Cardiac septum (tissue), 1 donor: ENCODE results near the gene LILRB3. TPM values are rescaled to one million over a fixed set of nuclear protein-coding genes. Genes with fewer than 3 reads are reported as not detected.
"Not testable (repeated sequence)": the region's sequence is repeated elsewhere in the genome, so short reads cannot be mapped to it uniquely, and the experiment has no call there.

Experiments
- DNase-seq: peaks from one replicate; pipeline ENCODE4 v3.0.0-alpha.2; 2020; ENCODE audit warnings: low spot score
- intact Hi-C: fragments of 100-400 bp; cut with DNase I; formaldehyde crosslinking; loops from one replicate; pipeline ENCODE4 v1.14.0; 2022
- total RNA-seq: library from RNA; stranded (reverse); fragmentation: NEBNext Ultra II Directional; extraction: Animal tissue kit (Norgen Biotek cat#: 25700); gene quantifications from one replicate; pipeline ENCODE4 v1.2.1, GENCODE V29; 2021
- donor health status: DM: no; HTN: no; CAD: no.

LILRB3 gene
- total RNA-seq, 1 donor from 2014 or later = 2.7 TPM

- DNase-seq, intact Hi-C loops: not testable (repeated sequence)
These were observed 5.1 kb downstream of the LILRB3 start for GRCh38 chr19:54217517-54218247.

DNA sequence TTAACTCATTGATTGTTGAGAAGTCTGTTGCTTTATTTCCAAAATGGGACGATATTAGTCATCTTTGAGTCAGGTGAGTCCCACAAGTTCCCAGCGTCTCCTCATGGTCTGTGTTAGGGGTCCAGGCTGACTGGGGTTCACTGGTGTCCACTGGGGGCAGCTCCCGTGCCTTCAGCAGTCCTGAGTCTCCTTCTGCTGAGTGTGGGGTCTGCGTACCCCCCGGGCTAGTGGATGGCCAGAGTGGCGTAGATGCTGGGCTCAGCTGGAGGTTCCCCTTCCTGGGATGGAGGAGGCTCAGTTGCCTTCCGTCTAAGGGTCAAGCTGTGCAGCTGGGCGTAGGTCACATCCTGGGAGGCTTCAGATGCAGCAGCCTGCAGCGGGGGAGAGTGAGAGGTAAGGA is 5.9 kb downstream of the LILRB3 start:
- DNase-seq = no peak
- intact Hi-C loops = no loop called here

- DNase-seq, intact Hi-C loops: not testable (repeated sequence)
These were observed 8.1 kb downstream of the LILRB3 start for GRCh38 chr19:54214734-54215133.

GRCh38 chr19:54214217-54214616 is 8.6 kb downstream of the LILRB3 start:
- intact Hi-C loops, DNase-seq: not testable (repeated sequence)

- DNase-seq = no peak
- intact Hi-C loops = no loop called here
These were observed 11.6 kb downstream of the LILRB3 start for GRCh38 chr19:54211235-54211634.

DNA sequence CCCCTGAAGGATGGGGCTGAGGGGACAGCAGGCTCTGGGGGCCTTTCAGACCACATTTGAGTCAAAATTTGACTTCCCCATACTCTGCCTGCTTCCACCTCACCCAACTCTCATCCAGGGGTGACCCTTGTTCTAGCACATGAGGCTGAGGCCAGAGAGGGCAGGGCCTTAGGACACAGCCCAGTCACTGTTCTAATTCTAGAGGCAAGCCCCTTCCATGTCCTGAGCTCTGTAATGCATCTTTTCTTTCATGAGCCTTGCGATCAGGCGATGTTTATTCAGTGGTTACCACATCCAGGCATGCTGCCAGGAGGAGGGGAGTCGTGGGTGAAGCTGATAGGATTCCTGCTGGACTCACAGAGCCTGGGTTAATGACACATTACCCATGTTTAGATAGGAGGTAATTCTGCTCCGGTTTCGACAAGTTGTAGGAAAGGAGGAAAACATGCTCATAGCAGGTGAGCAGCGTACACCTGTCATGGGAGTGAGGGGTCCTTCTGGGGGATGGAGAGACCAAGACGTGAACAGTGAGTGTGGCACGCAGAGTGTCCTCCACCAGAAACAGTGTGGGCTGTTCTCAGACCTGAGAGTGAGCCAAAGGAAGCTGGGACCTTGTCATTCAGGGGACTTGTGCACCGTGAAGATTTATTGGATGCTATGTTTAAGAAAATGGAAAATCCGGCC is 12.9 kb downstream of the LILRB3 start:
- peak; percentile 85 for DNase-seq
- intact Hi-C loops = loop anchor here (10.0 kb wide), 1 partner anchor 235 kb away; the partner anchor contains the start of gene LENG8

DNA sequence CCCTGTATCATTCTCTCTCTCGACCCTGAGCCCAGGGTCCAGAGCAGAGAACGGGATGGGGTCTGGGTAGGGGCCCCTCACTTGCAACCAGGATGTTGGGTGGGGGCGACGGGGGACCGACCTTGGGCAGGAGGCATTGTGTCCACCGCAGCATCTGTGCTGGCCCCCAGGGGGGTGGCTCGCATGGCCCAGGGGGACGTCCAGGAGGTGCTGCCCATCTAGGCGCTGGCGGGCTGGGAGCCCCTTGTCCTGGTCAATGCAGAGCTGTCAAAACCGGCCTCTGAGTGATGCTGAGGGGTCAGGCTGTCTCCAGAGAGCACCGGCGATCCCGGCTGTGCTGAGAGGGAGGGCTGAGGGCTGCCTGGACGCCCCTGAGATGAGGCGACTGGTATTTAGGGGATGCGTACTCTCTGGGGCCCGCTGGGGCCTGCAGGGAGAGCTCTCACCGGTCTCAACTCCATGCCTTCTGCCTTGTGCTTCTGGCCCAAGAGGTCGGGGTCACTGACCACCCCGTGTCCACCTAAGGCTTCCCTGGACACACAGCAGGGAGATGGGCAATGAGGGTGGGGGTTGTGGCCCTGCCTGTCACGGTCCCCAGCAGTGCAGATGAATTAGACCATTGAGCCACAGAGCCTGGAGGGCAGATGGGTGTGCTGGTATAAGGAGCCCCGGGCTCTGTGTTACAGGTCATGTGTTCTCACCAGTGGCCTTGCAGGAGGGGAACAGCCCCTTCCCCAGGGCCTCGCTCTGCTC is 13.6 kb downstream of the LILRB3 start:
- intact Hi-C loops = loop anchor here (10.0 kb wide), 1 partner anchor 236 kb away; the partner anchor contains the start of gene LENG8
- DNase-seq = no peak

- DNase-seq = no peak
- intact Hi-C loops = loop anchor here (10.0 kb wide), 1 partner anchor 236 kb away; the partner anchor contains the start of gene LENG8
These were observed 14.1 kb downstream of the LILRB3 start for GRCh38 chr19:54208784-54209057.

- intact Hi-C loops = loop anchor here (10.0 kb wide), 1 partner anchor 237 kb away; the partner anchor contains the start of gene LENG8
- DNase-seq = peak; percentile 92
These were observed 14.6 kb downstream of the LILRB3 start for GRCh38 chr19:54207983-54208783.

DNA sequence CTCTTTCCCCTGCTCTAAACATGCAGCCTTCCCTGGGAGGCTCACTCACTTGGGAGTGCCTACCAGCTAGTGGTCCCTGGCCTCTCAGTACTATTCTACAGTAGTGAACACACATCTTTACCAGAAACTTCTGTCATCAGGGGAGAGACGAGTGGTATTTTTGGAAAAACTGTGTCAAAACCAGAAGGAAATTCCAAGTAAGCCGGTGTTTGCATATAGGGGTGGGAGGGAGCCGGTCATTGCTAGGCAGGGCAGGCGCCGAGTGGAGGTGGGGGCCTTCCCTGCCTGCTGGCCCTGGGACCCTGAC is 15.2 kb downstream of the LILRB3 start:
- intact Hi-C loops = loop anchor here (10.0 kb wide), 1 partner anchor 237 kb away; the partner anchor contains the start of gene LENG8
- DNase-seq = no peak

GRCh38 chr19:54207193-54207592 is 15.6 kb downstream of the LILRB3 start:
- intact Hi-C loops = loop anchor here (10.0 kb wide), 1 partner anchor 238 kb away; the partner anchor contains the start of gene LENG8
- not testable (repeated sequence) for DNase-seq

DNA sequence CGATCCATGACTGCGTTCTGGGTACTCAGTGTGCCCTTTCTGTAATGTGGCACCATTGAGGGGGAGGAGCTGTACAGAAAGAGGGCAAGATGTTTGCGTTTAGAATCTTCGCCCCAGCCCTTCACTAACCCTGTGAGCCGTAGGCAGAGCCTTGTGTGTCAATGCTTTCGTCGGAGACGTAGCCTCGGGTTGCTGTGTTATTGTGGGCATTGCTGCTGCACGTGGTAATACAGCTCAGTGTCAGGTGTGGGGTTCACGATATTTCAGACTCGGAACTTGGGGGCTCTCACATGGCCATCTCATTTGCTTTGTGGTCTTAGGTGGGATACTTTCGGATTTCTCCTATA is 16.0 kb downstream of the LILRB3 start:
- intact Hi-C loops = loop anchor here (10.0 kb wide), 1 partner anchor 238 kb away; the partner anchor contains the start of gene LENG8
- no peak for DNase-seq

- DNase-seq = no peak
- intact Hi-C loops = loop anchor here (10.0 kb wide), 1 partner anchor 239 kb away; the partner anchor contains the start of gene LENG8
These were observed 16.6 kb downstream of the LILRB3 start for GRCh38 chr19:54206030-54206830.

DNA sequence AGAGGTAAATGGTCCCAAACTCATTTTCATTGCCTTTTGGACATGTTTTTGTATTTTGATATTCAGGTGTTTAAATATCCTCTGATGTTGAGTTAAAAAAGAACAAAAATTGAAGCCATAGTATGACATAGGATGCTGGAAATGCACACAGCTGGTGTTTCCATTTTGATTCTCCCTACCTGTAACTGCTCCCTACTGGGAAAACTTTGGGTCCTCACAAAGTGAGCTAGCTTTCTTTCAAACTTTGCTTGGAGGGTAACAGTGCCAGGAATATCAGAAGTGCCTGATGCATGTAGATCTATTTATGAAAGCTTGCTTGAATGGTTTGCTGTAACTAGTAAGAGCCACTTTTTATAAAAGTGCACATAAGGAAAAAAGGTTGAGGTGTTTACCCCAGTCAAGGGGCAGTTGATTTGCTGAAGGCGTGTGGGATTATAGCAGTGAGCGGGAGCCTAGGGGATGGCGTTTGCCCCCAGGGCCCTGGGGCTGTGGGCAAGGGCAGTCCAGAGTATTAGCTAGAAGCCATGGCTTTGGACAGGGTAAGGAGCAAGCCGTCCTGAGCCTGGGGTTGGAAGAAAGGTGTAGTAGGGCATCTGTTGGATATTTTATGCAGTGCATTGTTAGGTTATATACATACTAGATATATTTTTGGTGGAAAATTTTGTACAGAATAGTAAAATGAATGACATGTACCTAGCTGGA is 17.9 kb downstream of the LILRB3 start:
- no peak for DNase-seq
- intact Hi-C loops = loop anchor here (2.0 to 10.0 kb wide), 3 partner anchors 14 to 240 kb away; partner anchors contain the start of genes LENG8 and TSEN34

DNA sequence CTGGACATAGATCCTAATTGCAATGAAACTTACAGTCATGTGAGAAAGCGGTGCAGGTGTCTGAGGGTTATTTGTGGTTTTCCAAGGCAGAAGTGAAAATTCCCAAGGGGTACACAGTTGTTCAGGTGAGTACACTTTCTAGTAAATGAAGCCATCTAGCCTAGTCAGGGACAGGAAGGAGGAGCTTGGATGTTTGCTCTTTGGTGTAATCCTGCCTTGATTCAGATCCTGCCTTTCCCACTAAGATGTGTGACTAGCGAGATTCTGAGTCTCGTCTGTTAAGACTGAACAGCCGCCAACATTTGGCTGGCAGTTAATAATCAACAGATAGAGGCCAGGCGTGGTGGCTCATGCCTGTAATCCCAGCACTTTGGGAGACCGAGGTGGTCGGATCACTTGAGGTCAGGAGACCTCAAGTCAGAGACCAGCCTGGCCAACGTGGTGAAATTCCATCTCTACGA is 19.6 kb downstream of the LILRB3 start:
- DNase-seq = no peak
- intact Hi-C loops = loop anchor here (5.0 to 10.0 kb wide), 2 partner anchors 41 to 242 kb away; partner anchors contain the start of gene LENG8

DNA sequence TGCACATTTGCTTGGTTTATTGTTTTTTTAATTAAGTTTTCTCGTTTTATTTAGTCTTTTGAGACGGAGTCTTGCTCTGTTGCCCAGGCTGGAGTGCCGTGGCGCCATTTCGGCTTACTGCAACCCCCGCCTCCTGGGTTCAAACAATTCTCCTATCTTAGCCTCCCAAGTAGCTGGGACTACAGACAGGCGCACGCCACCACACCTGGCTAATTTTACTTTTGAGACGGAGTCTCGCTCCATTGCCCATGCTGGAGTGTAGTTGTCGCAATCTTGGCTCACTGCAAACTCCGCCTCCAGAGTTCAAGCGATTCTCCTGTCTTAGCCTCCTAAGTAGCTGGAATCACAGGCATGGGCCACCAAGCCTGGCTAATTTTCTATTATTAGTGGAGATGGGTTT is 20.8 kb downstream of the LILRB3 start:
- DNase-seq = no peak
- intact Hi-C loops = loop anchor here (5.0 to 10.0 kb wide), 2 partner anchors 40 to 243 kb away; partner anchors contain the start of gene LENG8

DNA sequence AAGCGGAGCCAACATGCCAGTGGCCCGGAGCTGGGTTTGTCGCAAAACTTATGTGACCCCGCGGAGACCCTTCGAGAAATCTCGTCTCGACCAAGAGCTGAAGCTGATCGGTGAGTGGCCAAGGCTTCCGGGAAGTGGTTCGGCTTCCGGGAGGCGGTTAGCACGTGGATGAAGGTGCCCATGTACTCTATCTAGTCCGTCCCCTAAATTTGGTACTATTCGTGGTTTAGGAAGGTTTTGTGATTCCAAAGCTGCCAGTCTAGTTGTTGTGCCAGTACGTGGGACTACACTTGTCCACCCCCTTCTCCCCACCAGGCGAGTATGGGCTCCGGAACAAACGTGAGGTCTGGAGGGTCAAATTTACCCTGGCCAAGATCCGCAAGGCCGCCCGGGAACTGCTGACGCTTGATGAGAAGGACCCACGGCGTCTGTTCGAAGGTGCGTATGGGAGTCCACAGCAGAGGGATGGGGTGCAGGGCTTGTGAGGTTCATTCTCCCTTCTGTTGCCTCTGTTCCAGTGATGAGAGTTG is 21.6 kb downstream of the LILRB3 start:
- no peak for DNase-seq
- intact Hi-C loops = loop anchor here (5.0 to 10.0 kb wide), 2 partner anchors 39 to 244 kb away; partner anchors contain the start of gene LENG8
